Right ventricle myocardium superior (tissue), 1 donor: Measurements from ENCODE around the gene LORICRIN. TPM values are rescaled to one million over a fixed set of nuclear protein-coding genes. Genes with fewer than 3 reads are reported as not detected.
"Not testable (repeated sequence)": the region's sequence is repeated elsewhere in the genome, so short reads cannot be mapped to it uniquely, and the experiment has no call there.

Source experiments
- ATAC-seq: fragments of 200-7000 bp; cut with Tn5 transposase; one replicate; pipeline ENCODE4 v1.9.1; 2020; ENCODE audit warnings: mild to moderate bottlenecking; ENCODE audit not compliant: poor library complexity
- DNase-seq: peaks from one replicate; pipeline ENCODE4 v3.0.0-alpha.2; 2020
- intact Hi-C: fragments of 100-400 bp; cut with DNase I; formaldehyde crosslinking; loops from one replicate; pipeline ENCODE4 v1.11.2; 2022
- long read RNA-seq: library from polyadenylated mRNA; unstranded; transcript quantifications from one replicate; pipeline ENCODE4 v2.0.0, GENCODE V29; 2021
- total RNA-seq: library from RNA; stranded (reverse); fragmentation: NEBNext Ultra II Directional; extraction: Animal tissue kit (Norgen Biotek cat#: 25700); gene quantifications from one replicate; pipeline ENCODE4 v1.2.1, GENCODE V29; 2021
- donor health status: DM: no; HTN: yes; CAD: no; lungs with severe emphysema.

The LORICRIN gene
- total RNA-seq: not detected
- long read RNA-seq: 0 reads

- intact Hi-C loops: no loop called here
- DNase-seq (no peak), ATAC-seq (no peak)
Observed at GRCh38 chr1:153259387-153259786, at the start of gene LORICRIN. Gene LORICRIN, plus strand, starts transcription at chr1:153259687. Its CDS starts 1,263 bp downstream, at chr1:153260950.

GRCh38 chr1:153210206-153210605 is 49.3 kb upstream of the LORICRIN start:
- intact Hi-C loops: no loop called here
- ATAC-seq: no peak
- DNase-seq: no peak

GRCh38 chr1:153212201-153212600 is 47.3 kb upstream of the LORICRIN start:
- intact Hi-C loops: no loop called here
- DNase-seq (no peak), ATAC-seq (no peak)

GRCh38 chr1:153213519-153213918 is 46.0 kb upstream of the LORICRIN start:
- ATAC-seq: no peak
- DNase-seq: no peak
- intact Hi-C loops: no loop called here

GRCh38 chr1:153217212-153217611 is 42.3 kb upstream of the LORICRIN start, which contains the start of gene PRR9:
Gene PRR9, plus strand, starts transcription at chr1:153217584. Its CDS starts 561 bp downstream, at chr1:153218145.
- ATAC-seq: no peak
- intact Hi-C loops: no loop called here
- no peak for DNase-seq

DNA sequence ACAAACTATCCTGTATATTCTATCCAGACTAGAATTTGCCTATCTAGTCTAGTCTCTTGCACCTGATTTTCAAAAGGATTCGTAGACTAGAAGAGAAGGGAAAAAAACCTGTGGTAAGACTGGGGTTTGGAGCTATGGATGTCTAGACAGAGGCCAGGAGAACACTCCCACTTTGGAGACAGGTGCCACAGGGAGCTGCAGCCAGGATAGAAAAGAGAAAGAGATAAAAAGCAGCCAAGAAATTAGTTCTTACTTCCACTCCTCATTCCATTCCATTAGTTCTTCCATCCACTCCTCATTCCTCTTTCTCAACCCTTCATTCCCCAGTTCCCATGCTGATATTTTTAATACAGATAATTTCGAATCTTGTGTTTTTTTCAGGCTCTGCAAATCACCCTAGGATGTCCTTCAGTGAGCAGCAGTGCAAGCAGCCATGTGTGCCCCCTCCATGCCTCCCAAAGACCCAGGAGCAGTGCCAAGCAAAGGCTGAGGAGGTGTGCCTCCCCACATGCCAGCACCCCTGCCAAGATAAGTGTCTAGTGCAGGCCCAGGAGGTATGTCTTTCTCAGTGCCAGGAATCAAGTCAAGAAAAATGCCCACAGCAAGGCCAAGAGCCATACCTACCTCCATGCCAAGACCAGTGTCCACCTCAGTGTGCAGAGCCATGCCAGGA is 41.6 kb upstream of the LORICRIN start:
- DNase-seq (no peak), ATAC-seq (no peak)
- intact Hi-C loops: no loop called here

DNA sequence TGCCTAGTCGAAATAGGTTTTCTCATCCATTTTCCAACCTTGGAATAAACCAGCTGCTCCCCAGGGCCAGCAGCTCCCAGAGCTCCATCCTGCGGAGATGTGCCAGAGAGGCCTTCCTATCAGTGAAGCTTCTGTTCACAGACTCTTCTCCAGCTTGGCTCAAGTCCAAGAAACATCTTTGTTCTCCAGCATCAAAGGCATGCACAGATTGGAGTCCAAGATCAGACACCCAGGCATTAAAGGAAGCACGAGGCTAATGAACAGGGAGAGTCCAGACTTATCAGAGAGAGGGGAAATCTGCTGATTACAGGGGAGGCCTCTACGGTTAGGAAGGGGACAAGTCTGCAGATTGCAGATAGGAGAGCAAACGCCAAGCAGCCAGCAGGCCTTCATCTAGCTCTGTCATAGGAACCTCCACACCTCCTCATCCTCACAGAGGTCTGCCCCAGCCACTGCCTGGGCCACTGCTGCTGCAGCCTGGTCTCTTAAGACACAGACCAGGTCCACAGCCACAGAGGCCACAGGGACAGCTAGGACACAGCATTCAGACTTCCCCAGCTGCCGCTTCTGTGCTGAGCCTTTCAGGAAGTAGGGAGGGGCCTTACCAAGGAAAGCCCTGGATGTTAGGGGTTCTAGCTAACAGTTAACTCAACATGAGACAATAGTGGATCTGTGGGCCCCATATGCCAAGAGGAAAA is 38.7 kb upstream of the LORICRIN start:
- intact Hi-C loops: loop anchor here (10.0 kb wide), 1 partner anchor 356 kb away; no protein-coding TSS in a partner anchor
- ATAC-seq: no peak
- no peak for DNase-seq

DNA sequence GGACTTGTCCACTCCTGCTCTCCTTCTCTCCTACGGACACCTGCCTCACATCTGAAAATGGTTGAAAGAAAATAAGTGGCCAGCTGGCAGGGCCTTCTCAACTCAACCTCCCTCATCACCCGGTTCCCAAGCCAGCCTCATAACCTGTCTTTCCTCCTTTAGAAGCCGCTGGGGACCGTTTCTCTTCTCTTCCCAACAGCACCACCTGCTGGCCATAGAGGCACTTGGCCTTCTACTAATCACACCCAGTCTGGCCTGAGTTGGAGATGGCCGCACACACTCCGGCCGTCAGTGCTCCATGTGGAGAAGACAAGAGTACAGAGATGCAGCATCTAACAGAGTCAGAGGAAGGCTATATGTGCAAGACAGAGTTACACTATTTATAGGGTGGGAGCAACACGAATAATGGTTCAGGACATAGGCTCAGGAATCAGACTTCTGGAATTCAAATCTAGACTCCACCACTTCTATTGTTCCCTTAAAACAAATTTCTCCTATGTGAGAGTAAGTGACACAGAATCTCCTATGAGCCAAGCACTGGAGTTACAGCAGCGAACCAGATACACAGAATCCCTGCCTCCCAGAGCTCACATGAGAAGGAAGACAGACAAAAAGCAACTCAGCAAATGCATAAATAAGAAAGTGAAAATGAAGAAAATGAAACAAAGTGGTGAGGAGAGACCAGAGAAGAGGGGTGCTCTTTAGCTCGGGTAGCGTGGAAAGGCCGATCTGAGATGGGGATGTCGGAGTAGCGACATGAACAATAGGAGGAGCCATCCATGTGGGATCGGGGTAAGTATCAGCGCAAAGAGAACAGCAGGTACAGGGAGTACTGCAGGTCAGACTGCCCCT is 36.2 kb upstream of the LORICRIN start:
- intact Hi-C loops: loop anchor here (10.0 kb wide), 1 partner anchor 358 kb away; no protein-coding TSS in a partner anchor
- peak; percentile 65 for DNase-seq

GRCh38 chr1:153227810-153228209 is 31.7 kb upstream of the LORICRIN start:
- intact Hi-C loops: loop anchor here (10.0 kb wide), 1 partner anchor 363 kb away; no protein-coding TSS in a partner anchor
- DNase-seq (no peak), ATAC-seq (no peak)

More for the DNA sequence above, 36.2 kb upstream of the LORICRIN start:
- ATAC-seq: peak; percentile 85

GRCh38 chr1:153228491-153228890 is 31.0 kb upstream of the LORICRIN start:
- ATAC-seq (no peak), DNase-seq (no peak)
- intact Hi-C loops: loop anchor here (10.0 kb wide), 1 partner anchor 364 kb away; no protein-coding TSS in a partner anchor

GRCh38 chr1:153229076-153229829 is 30.2 kb upstream of the LORICRIN start:
- not testable (repeated sequence) for DNase-seq, ATAC-seq

GRCh38 chr1:153231363-153231762 is 28.1 kb upstream of the LORICRIN start:
- DNase-seq (no peak), ATAC-seq (peak; percentile 34)

More at GRCh38 chr1:153229076-153229829, 30.2 kb upstream of the LORICRIN start:
- intact Hi-C loops: loop anchor here (10.0 kb wide), 1 partner anchor 364 kb away; no protein-coding TSS in a partner anchor

GRCh38 chr1:153231785-153232184 is 27.7 kb upstream of the LORICRIN start:
- intact Hi-C loops: no loop called here
- ATAC-seq (peak; percentile 68), DNase-seq (no peak)

More at GRCh38 chr1:153231363-153231762, 28.1 kb upstream of the LORICRIN start:
- intact Hi-C loops: no loop called here

DNA sequence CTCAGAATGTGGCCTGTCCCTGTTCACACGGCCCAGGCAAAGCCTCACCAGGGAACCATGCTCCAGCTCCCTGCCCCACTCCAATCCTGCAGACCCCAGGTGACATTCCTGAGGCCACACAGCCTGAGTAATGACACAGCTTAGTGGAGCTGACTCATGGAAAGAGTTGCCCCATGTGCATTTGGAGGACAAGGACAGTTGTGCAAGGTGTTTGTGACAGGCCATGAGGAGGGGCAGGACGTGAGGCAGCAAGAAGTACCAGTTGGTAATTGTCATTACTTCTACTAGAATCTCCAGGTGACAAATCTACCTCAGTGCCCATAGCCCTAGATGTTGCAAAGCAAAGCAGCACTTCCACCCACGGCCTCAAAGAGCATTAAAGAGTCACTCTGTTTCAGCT is 26.9 kb upstream of the LORICRIN start:
- DNase-seq (no peak), ATAC-seq (no peak)
- intact Hi-C loops: no loop called here

- no peak for ATAC-seq
- DNase-seq: no peak
- intact Hi-C loops: no loop called here
Observed at GRCh38 chr1:153233448-153233847, 26.0 kb upstream of the LORICRIN start.

- intact Hi-C loops: no loop called here
- no peak for ATAC-seq
Observed at GRCh38 chr1:153238527-153238926, 21.0 kb upstream of the LORICRIN start.

DNA sequence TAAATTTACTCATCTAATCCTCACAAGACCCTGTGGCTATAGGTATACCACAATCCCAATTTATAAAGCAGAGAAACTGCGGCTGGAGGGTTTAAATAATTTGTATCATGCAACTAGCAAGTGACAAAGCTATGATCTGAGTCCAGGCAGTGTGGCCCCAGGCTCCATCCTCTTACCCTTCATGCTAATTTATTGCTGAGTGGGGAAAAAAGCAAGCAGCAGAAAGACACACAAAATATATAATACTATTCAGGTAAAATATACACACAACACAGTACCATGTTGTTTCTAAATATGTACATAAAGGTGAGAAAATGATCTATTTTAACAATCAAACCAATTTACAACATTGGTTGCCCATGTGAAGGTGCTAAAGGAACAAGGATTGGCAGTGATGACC is 17.3 kb upstream of the LORICRIN start:
- DNase-seq (no peak), ATAC-seq (no peak)
- intact Hi-C loops: no loop called here

More at GRCh38 chr1:153238527-153238926, 21.0 kb upstream of the LORICRIN start:
- no peak for DNase-seq

- DNase-seq (no peak), ATAC-seq (no peak)
- intact Hi-C loops: no loop called here
Observed at GRCh38 chr1:153245466-153245865, 14.0 kb upstream of the LORICRIN start.
